Measurements from ENCODE around the gene HLF.

Gene HLF

DNA sequence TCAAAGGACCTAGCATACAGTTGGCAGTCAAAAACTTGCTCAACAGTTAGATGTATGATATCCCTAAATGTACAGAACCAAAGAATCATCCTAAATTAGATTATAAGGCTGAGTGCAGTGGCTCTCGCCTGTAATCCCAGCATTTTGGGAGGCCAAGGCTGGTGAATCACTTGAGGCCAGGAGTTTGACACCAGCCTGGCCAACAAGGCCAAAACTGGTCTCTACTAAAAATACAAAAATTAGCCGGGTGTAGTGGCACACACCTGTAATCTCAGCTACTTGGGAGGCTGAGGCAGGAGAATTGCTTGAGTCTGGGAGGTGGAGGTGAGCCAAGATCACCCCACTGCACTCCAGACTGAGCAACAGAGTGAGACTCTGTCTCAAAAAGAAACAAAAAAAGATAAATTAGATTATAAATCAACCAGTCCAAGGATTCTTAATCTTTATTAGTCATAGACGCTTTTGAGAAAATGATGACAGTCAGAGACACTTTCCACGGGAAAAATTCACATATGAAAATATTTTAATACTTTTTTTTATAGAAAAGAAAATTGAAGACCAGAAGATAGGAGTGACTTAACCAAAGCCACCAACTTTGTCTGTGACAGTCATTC is 79.2 kb downstream of the HLF start:
- ATAC-seq (peak; percentile 6), DNase-seq (no peak)
- H3K27me3 Mint-ChIP-seq, result peaks cover 19% of the 10 kb centered on the region
- H3K4me3 Mint-ChIP-seq, result no peak overlapping the region
- H3K9me3 Mint-ChIP-seq, result no peaks in the 10 kb centered on the region
- no peaks in the 10 kb centered on the region for H3K36me3 Mint-ChIP-seq (ENCODE audit: low read depth)
- H3K27ac Mint-ChIP-seq, result peak overlapping the region; percentile 38
- peaks cover 42% of the 10 kb centered on the region for H3K4me1 Mint-ChIP-seq

- H3K9me3 Mint-ChIP-seq, result no peaks in the 10 kb centered on the region
- peak overlapping the region; percentile 38 for H3K27ac Mint-ChIP-seq
- DNase-seq (no peak), ATAC-seq (peak; percentile 87)
- peaks cover 43% of the 10 kb centered on the region for H3K4me1 Mint-ChIP-seq
- H3K36me3 Mint-ChIP-seq (ENCODE audit: low read depth), result no peaks in the 10 kb centered on the region
- peaks cover 17% of the 10 kb centered on the region for H3K27me3 Mint-ChIP-seq
- H3K4me3 Mint-ChIP-seq, result no peak overlapping the region
Measured at GRCh38 chr17:55344514-55344997, 79.8 kb downstream of the HLF start.

DNA sequence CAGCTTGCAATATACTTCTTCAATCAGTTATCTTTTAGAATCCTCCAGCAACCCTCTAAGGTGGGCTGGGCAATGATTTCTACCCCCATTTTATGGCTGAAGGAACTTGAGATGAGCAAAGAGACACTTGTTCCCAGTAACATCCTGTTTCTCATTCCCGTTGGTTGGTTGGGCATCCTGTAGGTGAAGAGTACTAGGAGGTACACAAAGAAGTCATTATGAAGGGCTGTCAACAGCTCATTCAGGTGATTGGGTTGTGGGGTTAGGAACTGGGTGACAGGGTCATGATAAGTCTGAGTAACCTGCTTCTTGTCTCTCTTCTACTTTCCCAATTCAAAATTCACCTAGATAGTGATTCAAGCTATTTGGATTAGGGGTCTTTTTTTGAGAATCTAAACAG is 80.4 kb downstream of the HLF start:
- peak overlapping the region; percentile 4 for H3K27ac Mint-ChIP-seq
- no peak overlapping the region for H3K4me3 Mint-ChIP-seq
- H3K27me3 Mint-ChIP-seq, result peaks cover 11% of the 10 kb centered on the region
- DNase-seq, result no peak
- no peaks in the 10 kb centered on the region for H3K36me3 Mint-ChIP-seq (ENCODE audit: low read depth)
- ATAC-seq, result no peak
- peaks cover 37% of the 10 kb centered on the region for H3K4me1 Mint-ChIP-seq
- H3K9me3 Mint-ChIP-seq, result no peaks in the 10 kb centered on the region

DNA sequence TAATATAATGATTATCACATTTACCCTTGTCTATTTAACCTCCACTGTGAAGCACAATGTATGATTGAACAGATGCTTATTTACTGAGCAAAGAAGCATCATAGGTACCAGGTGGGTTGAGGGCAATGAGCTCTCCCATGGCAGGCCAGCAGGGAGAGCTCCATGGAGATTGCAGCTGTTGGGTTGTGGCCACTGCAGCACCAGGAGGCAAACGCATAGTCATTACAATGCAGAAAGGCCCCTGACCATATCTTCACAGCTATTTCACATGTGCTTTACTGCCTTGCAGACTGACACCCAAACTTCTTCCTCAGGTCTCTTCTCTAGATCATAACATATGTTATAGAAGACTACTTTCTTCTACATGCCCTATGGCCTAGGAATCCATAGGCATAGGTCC is 81.9 kb downstream of the HLF start:
- no peak for ATAC-seq
- no peak overlapping the region for H3K4me3 Mint-ChIP-seq
- DNase-seq, result no peak
- H3K4me1 Mint-ChIP-seq, result peaks cover 35% of the 10 kb centered on the region
- no peaks in the 10 kb centered on the region for H3K36me3 Mint-ChIP-seq (ENCODE audit: low read depth)
- H3K27me3 Mint-ChIP-seq, result peaks cover 10% of the 10 kb centered on the region
- H3K27ac Mint-ChIP-seq, result no peak overlapping the region
- H3K9me3 Mint-ChIP-seq, result no peaks in the 10 kb centered on the region

- Mint-ChIP-seq H3K36me3 (ENCODE audit: low read depth) (no peaks in the 10 kb centered on the region), H3K27me3 (peaks cover 10% of the 10 kb centered on the region), H3K27ac (no peak overlapping the region), H3K4me1 (peaks cover 33% of the 10 kb centered on the region), H3K4me3 (no peak overlapping the region), H3K9me3 (no peaks in the 10 kb centered on the region)
- DNase-seq, result no peak
- ATAC-seq, result no peak
Measured at GRCh38 chr17:55347341-55347740, 82.6 kb downstream of the HLF start.

DNA sequence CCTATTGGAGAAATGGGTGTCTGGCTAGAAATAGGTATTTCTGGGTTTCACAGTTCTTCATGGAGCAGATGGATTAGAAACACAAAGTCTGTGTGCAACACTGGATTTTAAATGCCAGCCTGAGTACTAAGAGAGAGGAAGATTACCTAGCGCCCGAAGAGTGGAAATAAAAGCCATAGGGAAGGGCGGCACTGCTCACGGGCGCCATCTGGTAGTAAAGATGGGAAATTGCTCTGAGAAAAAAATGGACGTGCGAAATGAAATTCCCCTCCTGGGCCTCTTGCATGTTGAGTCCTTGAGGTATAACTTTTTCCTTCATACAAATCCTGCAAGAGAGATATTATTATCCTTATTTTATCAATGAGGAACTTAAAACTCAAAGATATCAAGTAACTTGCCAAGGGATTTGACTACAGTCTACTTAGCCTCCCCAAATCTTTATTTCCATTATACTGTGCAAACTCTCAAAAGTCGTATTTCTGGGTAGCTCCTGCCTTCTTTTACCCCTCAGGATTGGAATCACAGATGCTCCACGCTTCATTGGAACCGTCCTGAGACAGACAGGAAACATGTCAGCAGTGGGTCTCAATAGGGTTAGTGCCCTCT is 84.1 kb downstream of the HLF start:
- H3K4me3 Mint-ChIP-seq, result no peak overlapping the region
- H3K27me3 Mint-ChIP-seq, result peaks cover 10% of the 10 kb centered on the region

GRCh38 chr17:55350825-55351205 is 86.1 kb downstream of the HLF start:
- peaks cover 10% of the 10 kb centered on the region for H3K27me3 Mint-ChIP-seq
- no peaks in the 10 kb centered on the region for H3K36me3 Mint-ChIP-seq (ENCODE audit: low read depth)
- H3K4me1 Mint-ChIP-seq, result peaks cover 11% of the 10 kb centered on the region
- no peak overlapping the region for H3K4me3 Mint-ChIP-seq
- H3K27ac Mint-ChIP-seq, result no peak overlapping the region
- ATAC-seq (no peak), DNase-seq (no peak)
- H3K9me3 Mint-ChIP-seq, result no peaks in the 10 kb centered on the region

More for the DNA sequence above, 84.1 kb downstream of the HLF start:
- Mint-ChIP-seq H3K27ac (no peak overlapping the region), H3K36me3 (ENCODE audit: low read depth) (no peaks in the 10 kb centered on the region), H3K4me1 (peaks cover 23% of the 10 kb centered on the region), H3K9me3 (no peaks in the 10 kb centered on the region)
- ATAC-seq (no peak), DNase-seq (peak; percentile 40)

DNA sequence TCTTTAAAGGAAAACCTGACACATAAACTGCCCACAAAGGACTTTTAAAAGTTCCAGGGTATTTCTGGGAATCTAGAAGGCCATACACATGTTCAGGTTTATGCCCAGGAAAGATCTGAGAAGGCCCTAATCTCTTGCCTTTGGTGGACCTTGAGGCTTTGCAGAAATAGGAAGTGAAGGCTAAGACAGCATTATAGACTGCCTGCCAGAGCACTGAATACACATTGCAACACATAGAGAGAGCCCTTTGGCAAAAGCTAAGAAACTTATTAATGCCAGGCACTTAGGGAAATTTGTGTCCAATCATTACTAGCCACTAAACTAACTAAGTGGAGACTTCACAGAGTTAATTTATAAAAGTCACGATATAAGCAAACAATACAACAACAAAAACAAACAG is 86.5 kb downstream of the HLF start:
- peaks cover 11% of the 10 kb centered on the region for H3K4me1 Mint-ChIP-seq
- no peaks in the 10 kb centered on the region for H3K36me3 Mint-ChIP-seq (ENCODE audit: low read depth)
- ATAC-seq (no peak), DNase-seq (no peak)
- H3K27me3 Mint-ChIP-seq, result peaks cover 10% of the 10 kb centered on the region
- no peak overlapping the region for H3K27ac Mint-ChIP-seq
- H3K9me3 Mint-ChIP-seq, result no peaks in the 10 kb centered on the region
- H3K4me3 Mint-ChIP-seq, result no peak overlapping the region

- H3K9me3 Mint-ChIP-seq, result no peaks in the 10 kb centered on the region
- no peak for ATAC-seq
- no peak overlapping the region for H3K4me3 Mint-ChIP-seq
Measured at GRCh38 chr17:55354010-55354409, 89.2 kb downstream of the HLF start.

DNA sequence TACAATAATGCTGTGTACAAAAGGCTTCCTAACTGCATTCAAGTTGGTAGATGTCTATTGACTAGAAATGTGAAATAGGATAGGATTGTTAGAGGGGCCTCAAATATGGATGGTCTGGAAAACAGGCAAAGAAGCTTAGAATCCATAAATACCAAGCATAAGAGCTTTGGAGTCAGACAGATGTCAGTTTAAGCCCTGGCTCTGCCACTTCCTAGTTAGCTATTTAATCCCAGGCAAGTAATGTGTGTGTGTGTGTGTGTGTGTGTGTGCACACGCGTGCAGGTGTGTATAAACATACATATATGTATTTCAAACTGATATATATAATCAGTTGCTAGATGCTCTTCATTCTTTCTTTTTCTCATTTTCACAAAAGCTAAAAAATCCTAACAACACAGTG is 90.2 kb downstream of the HLF start:
- Mint-ChIP-seq H3K36me3 (ENCODE audit: low read depth) (no peaks in the 10 kb centered on the region), H3K27ac (no peak overlapping the region), H3K4me3 (no peak overlapping the region), H3K4me1 (no peaks in the 10 kb centered on the region), H3K27me3 (no peaks in the 10 kb centered on the region), H3K9me3 (no peaks in the 10 kb centered on the region)
- DNase-seq (no peak), ATAC-seq (no peak)

More at GRCh38 chr17:55354010-55354409, 89.2 kb downstream of the HLF start:
- Mint-ChIP-seq H3K27me3 (no peaks in the 10 kb centered on the region), H3K4me1 (peaks cover 1% of the 10 kb centered on the region), H3K27ac (no peak overlapping the region), H3K36me3 (ENCODE audit: low read depth) (no peaks in the 10 kb centered on the region)
- no peak for DNase-seq

GRCh38 chr17:55356434-55357328 is 91.9 kb downstream of the HLF start:
- ATAC-seq, result peak; percentile 90
- H3K27ac Mint-ChIP-seq, result no peak overlapping the region
- H3K4me1 Mint-ChIP-seq, result no peaks in the 10 kb centered on the region
- H3K4me3 Mint-ChIP-seq, result no peak overlapping the region
- peaks cover 11% of the 10 kb centered on the region for H3K9me3 Mint-ChIP-seq
- peaks cover 2% of the 10 kb centered on the region for H3K36me3 Mint-ChIP-seq (ENCODE audit: low read depth)
- peak; percentile 72 for DNase-seq
- H3K27me3 Mint-ChIP-seq, result peaks cover 8% of the 10 kb centered on the region

GRCh38 chr17:55360971-55361370 is 96.2 kb downstream of the HLF start:
- Mint-ChIP-seq H3K4me1 (no peaks in the 10 kb centered on the region), H3K4me3 (no peak overlapping the region), H3K27me3 (peaks cover 10% of the 10 kb centered on the region), H3K27ac (no peak overlapping the region), H3K9me3 (peaks cover 11% of the 10 kb centered on the region), H3K36me3 (ENCODE audit: low read depth) (peaks cover 2% of the 10 kb centered on the region)
- ATAC-seq, result no peak
- DNase-seq, result no peak

DNA sequence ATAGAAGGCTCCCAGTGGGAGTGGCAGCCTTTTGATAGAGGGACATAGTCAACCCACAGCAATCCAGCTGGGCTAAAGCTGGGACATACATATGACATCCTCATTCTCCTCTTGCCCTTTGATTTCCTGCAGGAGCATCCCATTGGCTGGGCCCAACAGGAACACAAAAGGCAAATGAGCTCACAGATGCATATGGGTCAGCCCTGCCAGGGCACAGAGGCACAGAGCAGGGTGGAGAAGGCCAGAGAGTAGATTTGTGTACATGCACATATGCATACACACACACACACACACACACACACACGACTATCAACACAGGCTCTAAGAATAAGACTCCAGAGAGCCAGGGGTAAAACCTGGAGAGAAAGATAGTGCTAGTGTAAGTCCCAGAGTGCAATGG is 98.3 kb downstream of the HLF start:
- ATAC-seq (no peak), DNase-seq (no peak)
- H3K4me1 Mint-ChIP-seq, result no peaks in the 10 kb centered on the region
- no peak overlapping the region for H3K4me3 Mint-ChIP-seq
- H3K27ac Mint-ChIP-seq, result no peak overlapping the region
- H3K27me3 Mint-ChIP-seq, result peaks cover 10% of the 10 kb centered on the region
- H3K9me3 Mint-ChIP-seq, result peaks cover 11% of the 10 kb centered on the region
- H3K36me3 Mint-ChIP-seq (ENCODE audit: low read depth), result peaks cover 2% of the 10 kb centered on the region

GRCh38 chr17:55366020-55366481 is 101.3 kb downstream of the HLF start:
- no peak overlapping the region for H3K27ac Mint-ChIP-seq
- peaks cover 4% of the 10 kb centered on the region for H3K9me3 Mint-ChIP-seq
- no peak for ATAC-seq
- DNase-seq, result no peak
- no peak overlapping the region for H3K4me3 Mint-ChIP-seq
- H3K36me3 Mint-ChIP-seq (ENCODE audit: low read depth), result peaks cover under 1% of the 10 kb centered on the region
- no peaks in the 10 kb centered on the region for H3K4me1 Mint-ChIP-seq
- H3K27me3 Mint-ChIP-seq, result peaks cover 5% of the 10 kb centered on the region

- DNase-seq (no peak), ATAC-seq (no peak)
- Mint-ChIP-seq H3K9me3 (peaks cover 8% of the 10 kb centered on the region), H3K4me3 (no peak overlapping the region), H3K4me1 (no peaks in the 10 kb centered on the region), H3K27me3 (no peaks in the 10 kb centered on the region), H3K36me3 (ENCODE audit: low read depth) (peaks cover 7% of the 10 kb centered on the region), H3K27ac (no peak overlapping the region)
Measured at GRCh38 chr17:55368706-55369105, 103.9 kb downstream of the HLF start.

Data from activated naive CD8-positive, alpha-beta T cell treated with anti-CD3 and anti-CD28 coated beads, Interleukin-2, amount 50 U/mL, for 24 hours (primary cell).